Measurements from ENCODE around the gene AAR2.

DNA sequence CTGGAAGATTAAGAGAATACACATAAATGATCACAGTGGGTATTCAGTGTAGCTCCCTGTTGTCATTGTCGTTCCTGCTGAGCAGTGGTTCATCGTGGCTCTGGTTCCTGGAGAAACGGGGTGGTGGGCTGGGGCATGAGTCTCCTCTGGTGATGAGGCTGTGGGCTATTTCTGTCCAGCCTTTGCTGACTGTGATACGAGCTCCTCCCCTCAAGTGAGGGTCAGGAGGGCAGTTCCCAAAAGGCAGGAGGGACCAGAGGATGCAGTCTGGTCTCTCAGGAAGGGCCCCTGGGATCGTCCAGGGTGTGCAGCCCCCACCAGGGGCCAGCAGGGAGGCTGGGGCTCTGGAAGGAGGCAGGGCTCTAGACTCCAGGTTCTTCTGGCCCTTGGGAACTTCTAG lies 38.7 kb downstream of the AAR2 start:
- no peak for TF ChIP-seq EZH2 (IDR thresholded peaks at IDR 0.05; ENCODE audit: insufficient read depth, poor library complexity, severe bottlenecking)
- no peak for TF ChIP-seq EZH2phosphoT487 (IDR thresholded peaks at IDR 0.05; ENCODE audit: insufficient read depth, low read depth)

All from GM23248 (cell line).